Measurements from ENCODE around the gene PRRC1. TPM values are rescaled to one million over a fixed set of nuclear protein-coding genes. Genes with fewer than 3 reads are reported as not detected.

The PRRC1 gene
- total RNA-seq, 2 experiments from 2014 or later, result 44.4 to 47.7 TPM

DNA sequence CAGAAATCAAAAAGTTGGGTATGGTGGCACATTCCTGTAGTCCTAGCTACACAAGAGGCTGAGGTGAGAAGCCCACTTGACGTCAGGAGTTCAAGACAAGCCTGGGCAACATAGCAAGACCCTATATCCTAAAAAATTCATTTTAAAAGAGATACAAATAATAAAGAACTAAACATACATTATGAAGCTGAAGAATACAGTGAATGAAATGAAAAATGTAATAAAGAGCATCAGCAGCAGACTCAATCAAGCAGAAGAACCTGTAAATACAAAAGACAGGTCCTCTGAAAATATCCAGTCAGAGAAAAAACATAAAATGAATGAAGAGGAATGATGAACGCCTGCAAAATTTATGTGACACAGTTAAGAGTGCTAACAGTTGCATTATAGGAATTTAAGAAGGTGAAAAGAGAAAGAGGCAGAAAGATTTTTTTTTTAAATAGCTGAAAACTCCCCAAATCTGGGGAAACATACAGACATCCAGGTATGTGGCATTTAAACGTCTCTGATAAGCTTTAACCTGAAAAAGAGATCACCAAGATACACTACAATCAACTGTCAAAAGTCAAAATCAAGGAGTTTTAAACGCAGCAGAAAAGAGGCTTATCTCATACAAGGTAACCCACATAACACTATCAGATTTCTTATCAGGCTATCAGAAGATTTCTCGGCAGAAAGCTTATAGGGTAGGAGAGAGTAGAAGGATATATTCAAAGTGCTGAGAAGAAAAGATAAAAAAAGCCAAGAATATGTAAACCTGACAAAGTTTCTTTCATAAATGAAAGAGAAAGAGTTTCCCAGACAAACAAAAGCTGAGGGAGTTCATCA lies 57.6 kb downstream of the PRRC1 start:
- CTCF ChIA-PET, result interaction anchor here (0.8 kb wide), 1 partner anchor 12 kb away, joined by 3 read pairs; no protein-coding TSS in a partner anchor
- DNase-seq, result no peak
- H3K36me3 Mint-ChIP-seq (ENCODE audit: low read depth), result peaks cover 2% of the 10 kb centered on the region
- peaks cover 2% of the 10 kb centered on the region for H3K4me1 Mint-ChIP-seq
- H3K27ac Mint-ChIP-seq, result no peak overlapping the region
- POLR2A ChIA-PET, result no interaction called here
- H3K27me3 Mint-ChIP-seq, result peaks cover 18% of the 10 kb centered on the region
- H3K4me3 Mint-ChIP-seq, result no peak overlapping the region
- peaks cover 10% of the 10 kb centered on the region for H3K9me3 Mint-ChIP-seq

GRCh38 chr5:127577458-127577857 lies 60.0 kb downstream of the PRRC1 start:
- Mint-ChIP-seq H3K4me3 (no peak overlapping the region), H3K36me3 (ENCODE audit: low read depth) (peaks cover 2% of the 10 kb centered on the region), H3K4me1 (peaks cover 2% of the 10 kb centered on the region), H3K9me3 (peaks cover 10% of the 10 kb centered on the region), H3K27ac (no peak overlapping the region), H3K27me3 (peaks cover 28% of the 10 kb centered on the region)
- DNase-seq, result no peak
- ChIA-PET POLR2A (no interaction called here), CTCF (no interaction called here)

GRCh38 chr5:127580731-127581130 lies 63.3 kb downstream of the PRRC1 start:
- ChIA-PET CTCF (no interaction called here), POLR2A (no interaction called here)
- H3K27me3 Mint-ChIP-seq, result peaks cover 24% of the 10 kb centered on the region
- no peak overlapping the region for H3K27ac Mint-ChIP-seq
- DNase-seq, result no peak
- H3K9me3 Mint-ChIP-seq, result no peaks in the 10 kb centered on the region
- H3K36me3 Mint-ChIP-seq (ENCODE audit: low read depth), result no peaks in the 10 kb centered on the region
- peaks cover 3% of the 10 kb centered on the region for H3K4me1 Mint-ChIP-seq
- H3K4me3 Mint-ChIP-seq, result no peak overlapping the region

- H3K27ac Mint-ChIP-seq, result no peak overlapping the region
- no peak overlapping the region for H3K4me3 Mint-ChIP-seq
- CTCF ChIA-PET, result no interaction called here
Observed at GRCh38 chr5:127581450-127581849, 64.0 kb downstream of the PRRC1 start.

DNA sequence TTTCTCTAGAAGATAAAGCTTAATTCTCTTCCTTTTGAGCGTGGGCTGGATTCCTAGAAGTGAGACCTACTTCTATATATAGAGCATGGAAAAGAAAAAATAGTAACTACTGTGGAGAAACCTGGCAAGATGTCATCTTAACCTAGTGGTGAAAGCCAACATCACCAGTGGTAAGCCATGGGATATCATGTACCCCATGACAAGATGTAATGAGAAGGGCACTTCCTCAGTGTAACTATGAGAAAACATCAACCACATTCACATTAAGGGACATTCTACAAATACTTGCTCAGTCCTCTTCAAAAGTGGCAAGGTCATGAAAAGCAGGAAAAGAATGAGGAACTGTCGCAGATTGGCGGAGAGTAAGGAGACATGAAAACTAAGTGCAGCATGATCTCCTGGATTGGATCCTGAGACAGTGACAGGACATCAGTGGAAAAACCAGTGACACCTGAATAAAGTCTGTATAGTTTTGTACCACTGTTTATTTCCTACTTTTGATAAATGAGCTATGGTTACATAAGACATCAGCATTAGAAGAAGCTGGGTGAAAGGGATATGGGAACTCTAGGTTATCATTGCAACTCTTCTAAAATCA lies 65.4 kb downstream of the PRRC1 start:
- no peak overlapping the region for H3K27ac Mint-ChIP-seq
- no peaks in the 10 kb centered on the region for H3K9me3 Mint-ChIP-seq
- no peak for DNase-seq
- H3K4me1 Mint-ChIP-seq, result peaks cover 1% of the 10 kb centered on the region
- H3K4me3 Mint-ChIP-seq, result no peak overlapping the region
- H3K27me3 Mint-ChIP-seq, result peaks cover 21% of the 10 kb centered on the region
- POLR2A ChIA-PET, result no interaction called here
- CTCF ChIA-PET, result no interaction called here
- H3K36me3 Mint-ChIP-seq (ENCODE audit: low read depth), result no peaks in the 10 kb centered on the region

More at GRCh38 chr5:127581450-127581849, 64.0 kb downstream of the PRRC1 start:
- Mint-ChIP-seq H3K36me3 (ENCODE audit: low read depth) (no peaks in the 10 kb centered on the region), H3K4me1 (peaks cover 3% of the 10 kb centered on the region), H3K9me3 (no peaks in the 10 kb centered on the region), H3K27me3 (peaks cover 26% of the 10 kb centered on the region)
- no peak for DNase-seq
- POLR2A ChIA-PET, result no interaction called here

DNA sequence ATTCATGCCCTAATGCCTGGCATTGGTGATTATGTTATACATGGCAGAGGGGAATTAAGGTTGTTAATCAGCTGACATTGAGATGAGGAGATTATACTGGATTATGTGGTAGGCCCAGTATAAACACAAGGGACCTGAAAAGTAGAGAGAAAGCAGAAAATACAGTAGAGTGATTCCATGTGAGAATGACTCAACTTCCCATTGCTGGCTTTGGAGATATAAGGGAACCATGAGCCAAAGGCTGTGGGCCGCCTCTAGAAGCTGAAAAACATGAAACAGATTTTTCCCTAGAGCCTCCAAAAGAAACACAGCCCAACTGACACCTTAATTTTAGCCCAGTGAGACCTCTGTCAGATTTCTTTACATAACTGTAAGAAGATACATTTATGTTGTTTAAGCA lies 66.4 kb downstream of the PRRC1 start:
- H3K4me1 Mint-ChIP-seq, result peaks cover 1% of the 10 kb centered on the region
- peaks cover 21% of the 10 kb centered on the region for H3K27me3 Mint-ChIP-seq
- H3K36me3 Mint-ChIP-seq (ENCODE audit: low read depth), result no peaks in the 10 kb centered on the region
- no peak overlapping the region for H3K27ac Mint-ChIP-seq
- H3K4me3 Mint-ChIP-seq, result no peak overlapping the region
- DNase-seq, result no peak
- no peaks in the 10 kb centered on the region for H3K9me3 Mint-ChIP-seq
- CTCF ChIA-PET, result no interaction called here
- POLR2A ChIA-PET, result no interaction called here

DNA sequence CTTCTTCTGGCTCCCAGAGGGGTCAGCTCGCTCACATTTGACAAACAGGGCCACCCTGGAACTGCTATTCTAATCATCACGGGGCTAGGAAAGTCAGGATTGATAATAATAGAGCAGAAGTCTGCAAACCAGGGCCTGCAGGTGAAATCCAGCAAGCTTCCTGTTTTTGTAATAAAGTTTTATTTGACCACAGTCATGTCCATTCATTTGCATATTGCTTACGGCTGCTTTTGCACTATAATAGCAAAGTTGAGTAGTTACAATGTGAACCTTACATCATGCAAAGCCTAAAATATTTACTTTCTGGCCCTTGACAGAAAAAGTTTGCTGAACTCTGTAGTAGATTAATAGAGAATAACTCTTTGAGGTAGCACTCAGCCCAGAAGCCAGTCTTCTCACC lies 68.2 kb downstream of the PRRC1 start:
- Mint-ChIP-seq H3K36me3 (ENCODE audit: low read depth) (no peaks in the 10 kb centered on the region), H3K4me1 (peaks cover 6% of the 10 kb centered on the region), H3K27ac (no peak overlapping the region), H3K27me3 (peaks cover 16% of the 10 kb centered on the region), H3K9me3 (no peaks in the 10 kb centered on the region), H3K4me3 (no peak overlapping the region)
- CTCF ChIA-PET, result no interaction called here
- POLR2A ChIA-PET, result no interaction called here
- no peak for DNase-seq

GRCh38 chr5:127586066-127586770 lies 68.8 kb downstream of the PRRC1 start:
- Mint-ChIP-seq H3K9me3 (no peaks in the 10 kb centered on the region), H3K4me1 (peaks cover 6% of the 10 kb centered on the region), H3K36me3 (ENCODE audit: low read depth) (no peaks in the 10 kb centered on the region), H3K27me3 (peaks cover 13% of the 10 kb centered on the region), H3K27ac (no peak overlapping the region), H3K4me3 (no peak overlapping the region)
- ChIA-PET POLR2A (no interaction called here), CTCF (no interaction called here)
- DNase-seq, result no peak

GRCh38 chr5:127586811-127587210 lies 69.4 kb downstream of the PRRC1 start:
- Mint-ChIP-seq H3K4me1 (peaks cover 6% of the 10 kb centered on the region), H3K36me3 (ENCODE audit: low read depth) (no peaks in the 10 kb centered on the region), H3K4me3 (no peak overlapping the region), H3K27me3 (peaks cover 11% of the 10 kb centered on the region), H3K9me3 (no peaks in the 10 kb centered on the region), H3K27ac (no peak overlapping the region)
- ChIA-PET CTCF (interaction anchor here (0.5 kb wide), 1 partner anchor 11 kb away, joined by 3 read pairs; no protein-coding TSS in a partner anchor), POLR2A (no interaction called here)
- no peak for DNase-seq

DNA sequence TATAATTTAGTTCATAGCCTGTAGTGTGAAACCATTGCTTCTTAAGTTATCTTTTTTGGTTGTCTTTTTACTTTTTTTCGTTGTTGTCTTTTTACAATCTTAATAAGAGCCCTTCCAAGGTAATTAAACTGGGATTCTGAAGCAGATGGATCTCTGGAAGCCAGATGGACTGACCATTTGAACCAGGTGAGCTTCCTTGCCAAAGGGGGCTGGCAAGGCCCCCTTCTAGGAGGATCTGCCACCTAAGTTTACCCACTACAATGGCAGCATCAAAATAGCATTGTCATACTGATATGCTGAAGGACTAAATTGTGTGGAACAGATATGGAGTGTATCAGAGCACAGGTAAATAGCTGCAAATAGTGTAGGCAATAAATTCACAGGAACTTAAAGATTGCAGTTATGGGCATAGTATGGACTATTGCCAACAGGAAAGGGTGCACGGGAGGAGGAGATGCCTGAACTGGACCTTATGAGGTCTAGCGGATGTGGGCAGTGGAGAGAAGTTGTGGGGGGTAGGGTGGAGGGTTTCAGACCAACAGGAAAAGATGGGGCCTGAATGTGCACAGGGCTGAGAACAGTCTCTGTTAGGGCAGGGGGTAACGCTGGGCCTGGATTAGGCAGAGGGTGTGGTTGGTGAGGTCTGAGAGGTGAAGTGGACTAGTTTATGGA lies 69.9 kb downstream of the PRRC1 start:
- H3K4me3 Mint-ChIP-seq, result no peak overlapping the region
- H3K27ac Mint-ChIP-seq, result no peak overlapping the region
- POLR2A ChIA-PET, result no interaction called here

GRCh38 chr5:127588368-127588767 lies 70.9 kb downstream of the PRRC1 start:
- Mint-ChIP-seq H3K27ac (no peak overlapping the region), H3K4me1 (peaks cover 6% of the 10 kb centered on the region)

More for the DNA sequence above, 69.9 kb downstream of the PRRC1 start:
- DNase-seq, result no peak
- CTCF ChIA-PET, result interaction anchor here (0.5 kb wide), 1 partner anchor 12 kb away, joined by 3 read pairs; no protein-coding TSS in a partner anchor
- H3K27me3 Mint-ChIP-seq, result peaks cover 11% of the 10 kb centered on the region
- H3K9me3 Mint-ChIP-seq, result no peaks in the 10 kb centered on the region
- H3K4me1 Mint-ChIP-seq, result peaks cover 6% of the 10 kb centered on the region
- H3K36me3 Mint-ChIP-seq (ENCODE audit: low read depth), result no peaks in the 10 kb centered on the region

GRCh38 chr5:127589309-127590030 lies 72.0 kb downstream of the PRRC1 start:
- Mint-ChIP-seq H3K4me1 (peaks cover 6% of the 10 kb centered on the region), H3K9me3 (no peaks in the 10 kb centered on the region), H3K4me3 (no peak overlapping the region), H3K27ac (no peak overlapping the region), H3K27me3 (peaks cover 5% of the 10 kb centered on the region), H3K36me3 (ENCODE audit: low read depth) (no peaks in the 10 kb centered on the region)
- CTCF ChIA-PET, result interaction anchor here (1.3 kb wide), 1 partner anchor 18 kb away, joined by 3 read pairs; no protein-coding TSS in a partner anchor
- POLR2A ChIA-PET, result no interaction called here
- DNase-seq, result no peak

More at GRCh38 chr5:127588368-127588767, 70.9 kb downstream of the PRRC1 start:
- Mint-ChIP-seq H3K9me3 (no peaks in the 10 kb centered on the region), H3K27me3 (peaks cover 7% of the 10 kb centered on the region), H3K4me3 (no peak overlapping the region), H3K36me3 (ENCODE audit: low read depth) (no peaks in the 10 kb centered on the region)
- CTCF ChIA-PET, result no interaction called here
- DNase-seq, result no peak
- POLR2A ChIA-PET, result no interaction called here

All from activated CD4-positive, alpha-beta memory T cell treated with anti-CD3 and anti-CD28 coated beads, Interleukin-2, amount 10 ng/mL, durations not matched to agents 7 days and 5 days (primary cell).